Liver (tissue), 9 donors: ENCODE data around the gene KRT80. TPM values are rescaled to one million over a fixed set of nuclear protein-coding genes. Genes with fewer than 3 reads are reported as not detected.

ENCODE experiments used
- DNase-seq: peaks from one replicate; pipeline ENCODE4 v3.0.0-alpha.2; 2017; ENCODE audit warnings: low spot score
- H3K27ac ChIP-seq, 2 donors: one replicate each; pipeline ENCODE4 v1.7.0; 2013; ENCODE audit warnings: inconsistent platforms in 2 of 2, low read length in 2 of 2, control low read depth in 1 of 2, low read depth in 1 of 2, mild to moderate bottlenecking in 1 of 2
- H3K27me3 ChIP-seq, 4 donors: one replicate each; pipeline versions ENCODE4 v1.6.1 to v1.7.0; 2013; ENCODE audit warnings: low read length in 3 of 4, inconsistent platforms in 1 of 4, mild to moderate bottlenecking in 1 of 4, moderate library complexity in 1 of 4; ENCODE audit not compliant: control insufficient read depth in 4 of 4, insufficient read depth in 4 of 4
- H3K36me3 ChIP-seq, 4 donors: one replicate each; pipeline versions ENCODE4 v1.6.1 to v1.7.0; 2013; ENCODE audit warnings: low read length in 3 of 4, mild to moderate bottlenecking in 3 of 4, low read depth in 1 of 4, moderate library complexity in 1 of 4; ENCODE audit not compliant: control insufficient read depth in 4 of 4, insufficient read depth in 3 of 4
- H3K4me1 ChIP-seq, 4 donors: one replicate each; pipeline versions ENCODE4 v1.6.1 to v1.7.0; 2013; ENCODE audit warnings: low read length in 3 of 4, mild to moderate bottlenecking in 3 of 4, moderate library complexity in 1 of 4; ENCODE audit not compliant: control insufficient read depth in 4 of 4, insufficient read depth in 4 of 4
- H3K4me3 ChIP-seq, 3 donors: one replicate each; pipeline versions ENCODE4 v1.6.1 to v1.7.0; 2013; ENCODE audit warnings: low read length in 3 of 3, control low read depth in 1 of 3, low read depth in 1 of 3, mild to moderate bottlenecking in 1 of 3
- H3K9ac ChIP-seq, 2 donors: one replicate each; pipeline ENCODE4 v1.7.0; 2013; ENCODE audit warnings: low read length in 2 of 2, mild to moderate bottlenecking in 2 of 2, moderate library complexity in 2 of 2, control low read depth in 1 of 2, low read depth in 1 of 2
- H3K9me3 ChIP-seq, 4 donors: one replicate each; pipeline versions ENCODE4 v1.6.1 to v1.7.0; 2013; ENCODE audit warnings: low read length in 3 of 4; ENCODE audit not compliant: control insufficient read depth in 4 of 4
- ATF3 ChIP-seq: IDR thresholded peaks from 2 replicates; pipeline ENCODE4 v1.6.1; 2016; ENCODE audit warnings: antibody characterized with exemption
- EGR1 ChIP-seq, 2 donors: IDR thresholded peaks; 2 replicates each; pipeline ENCODE4 v1.6.1; 2016 to 2018; ENCODE audit warnings: antibody characterized with exemption in 2 of 2, low read depth in 2 of 2
- FOXA1 ChIP-seq: IDR thresholded peaks from 2 replicates; pipeline ENCODE4 v1.6.1; 2016; ENCODE audit warnings: antibody characterized with exemption
- FOXA2 ChIP-seq: IDR thresholded peaks from 2 replicates; pipeline ENCODE4 v1.6.1; 2016; ENCODE audit warnings: antibody characterized with exemption
- GABPA ChIP-seq, 2 donors: IDR thresholded peaks in 1 of 2; conservative IDR thresholded peaks in 1 of 2; 2 replicates each; pipeline ENCODE4 v1.6.1; 2016; ENCODE audit warnings: antibody characterized with exemption in 2 of 2, mild to moderate bottlenecking in 1 of 2, moderate library complexity in 1 of 2
- HNF4A ChIP-seq, 2 donors: conservative IDR thresholded peaks; 2 replicates each; pipeline ENCODE4 v1.6.1; 2016; ENCODE audit warnings: antibody characterized with exemption in 2 of 2, mild to moderate bottlenecking in 2 of 2
- HNF4G ChIP-seq: IDR thresholded peaks from 2 replicates; pipeline ENCODE4 v1.6.1; 2016; ENCODE audit warnings: antibody characterized with exemption
- JUND ChIP-seq, 2 donors: IDR thresholded peaks; 2 replicates each; pipeline ENCODE4 v1.6.1; 2016; ENCODE audit warnings: antibody characterized with exemption in 2 of 2
- MAX ChIP-seq: IDR thresholded peaks from 2 replicates; pipeline ENCODE4 v1.6.1; 2016; ENCODE audit warnings: antibody characterized with exemption
- NR2F2 ChIP-seq: IDR thresholded peaks from 2 replicates; pipeline ENCODE4 v1.6.1; 2016; ENCODE audit warnings: antibody characterized with exemption
- RAD21 ChIP-seq, 2 donors: IDR thresholded peaks; 2 replicates each; pipeline ENCODE4 v1.6.1; 2016; ENCODE audit warnings: antibody characterized with exemption in 2 of 2, mild to moderate bottlenecking in 2 of 2
- REST ChIP-seq: IDR thresholded peaks from 2 replicates; pipeline ENCODE4 v1.6.1; 2016; ENCODE audit warnings: antibody characterized with exemption, mild to moderate bottlenecking
- RXRA ChIP-seq, 2 donors: IDR thresholded peaks; 2 replicates each; pipeline ENCODE4 v1.6.1; 2017 to 2018; ENCODE audit warnings: antibody characterized with exemption in 2 of 2, mild to moderate bottlenecking in 1 of 2
- SP1 ChIP-seq: IDR thresholded peaks from 2 replicates; pipeline ENCODE4 v1.6.1; 2018; ENCODE audit warnings: antibody characterized with exemption, mild to moderate bottlenecking
- TAF1 ChIP-seq: conservative IDR thresholded peaks from 2 replicates; pipeline ENCODE4 v1.6.1; 2016; ENCODE audit warnings: antibody characterized with exemption, mild to moderate bottlenecking
- YY1 ChIP-seq: IDR thresholded peaks from 2 replicates; pipeline ENCODE4 v1.6.1; 2016; ENCODE audit warnings: antibody characterized with exemption, mild to moderate bottlenecking
- WGBS: extraction: QIAGEN DNeasy Blood & Tissue Kit; methylation state at CpG from one replicate; pipeline ENCODE4 v1.1.7; 2013; 5-methylcytosine and 5-hydroxymethylcytosine counted together
- polyA plus RNA-seq, 2 donors: library from polyadenylated mRNA; stranded (reverse) in 1 of 2; unstranded in 1 of 2; fragments of 200-250 nt in 1 of 2; fragments of >200 nt in 1 of 2; fragmentation: Nextera tagmentation in 1 of 2; extraction: Ambion mirVana in 1 of 2; gene quantifications; one replicate each; pipeline versions ENCODE4 v1.2.1 to v1.2.3, GENCODE V29; 2013 to 2015
- total RNA-seq, 2 donors: library from RNA; depleted of rRNA; stranded (reverse); fragments of >200 nt; gene quantifications; one replicate each; pipeline ENCODE4 v1.2.3, GENCODE V29; 2014
- TF ChIP-seq, protein P1 (sequence below): IDR thresholded peaks from 2 replicates; pipeline ENCODE4 v1.6.1; 2016; ENCODE audit warnings: antibody characterized with exemption
- TF ChIP-seq, protein P2 (sequence below): fragments of 150-350 bp; IDR thresholded peaks from 2 replicates; pipeline ENCODE4 v1.5.1; 2017; ENCODE audit warnings: improper control_type of control experiment, low read depth, low read length; ENCODE audit not compliant: missing input control
- donor health status: healthy.
- donor health status: healthy.
- donor health status: healthy.
- donor health status: healthy.
- donor health status: healthy.

The KRT80 gene
- total and polyA plus RNA-seq, 4 donors: 0.04 to 0.12 (median 0.07) TPM

DNA sequence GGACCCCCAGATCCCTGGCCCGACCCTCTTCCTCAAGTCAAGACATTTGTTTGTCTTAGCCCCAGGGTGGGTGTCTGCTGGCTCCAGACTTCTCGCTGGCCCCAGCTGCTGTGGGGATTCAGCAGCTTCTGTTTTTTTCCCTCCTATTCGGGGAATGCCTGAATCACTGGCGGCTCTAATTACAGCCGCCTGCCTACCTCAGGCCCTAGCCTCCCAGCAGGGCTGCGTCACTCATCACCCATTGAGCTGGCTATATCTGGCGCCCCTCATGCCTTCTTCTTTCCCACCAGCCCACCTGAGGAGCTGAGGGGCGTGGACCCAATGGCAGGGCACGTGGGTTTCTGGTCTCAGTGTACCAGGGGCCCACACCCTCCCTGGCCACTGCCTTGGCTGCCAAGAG lies 10.1 kb downstream of the KRT80 start:
- TF ChIP-seq TAF1 (no peak), RAD21 (IDR thresholded peaks at IDR 0.05) (no peak)
- DNase-seq: no peak

DNA sequence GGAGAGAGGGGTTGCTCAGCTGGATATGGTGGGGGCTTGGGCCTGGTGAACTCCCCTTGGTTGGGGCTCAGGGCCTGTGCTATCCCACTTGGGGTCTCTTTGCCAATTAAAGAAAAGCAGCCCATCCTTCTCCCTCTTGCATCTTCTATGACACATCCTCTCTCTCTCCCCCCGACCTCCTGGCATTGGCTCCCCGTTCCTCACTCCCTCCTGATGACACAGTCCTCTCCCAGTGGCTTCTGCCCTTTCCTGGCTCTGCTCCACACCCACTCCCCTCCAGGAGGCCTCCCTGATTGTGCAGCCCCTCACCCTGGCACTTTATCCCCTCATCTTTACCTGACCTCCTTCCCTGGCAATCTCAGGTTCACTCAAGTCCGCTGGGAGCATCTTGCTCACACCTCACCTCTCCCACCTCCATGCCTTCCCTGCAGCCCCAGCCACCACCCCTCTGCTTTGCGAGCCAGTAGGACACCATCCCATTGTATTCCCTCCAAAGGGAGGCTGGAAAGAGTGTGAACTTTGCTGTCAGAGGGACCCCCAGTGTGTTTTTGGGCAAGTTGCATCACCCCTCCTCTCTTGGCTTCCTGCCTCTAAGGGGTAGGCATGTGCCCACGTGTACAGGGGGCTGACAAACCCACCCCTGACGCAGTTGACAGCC lies 10.7 kb downstream of the KRT80 start:
- WGBS: 68% methylated on average over 6 of the region's 6 CpGs
- no peaks in the 10 kb centered on the region for H3K4me1 ChIP-seq
- no peak overlapping the region for H3K27ac ChIP-seq
- H3K4me3 ChIP-seq: no peak overlapping the region
- H3K27me3 ChIP-seq: no peaks in the 10 kb centered on the region
- no peak for DNase-seq
- no peak overlapping the region for H3K9ac ChIP-seq
- no peaks in the 10 kb centered on the region for H3K9me3 ChIP-seq
- TF ChIP-seq GABPA (IDR thresholded peaks at IDR 0.05 in 1 of 2, conservative IDR thresholded peaks at IDR 0.05 in 1 of 2) (no peak), NR2F2 (no peak), JUND (IDR thresholded peaks at IDR 0.05) (no peak), EGR1 (IDR thresholded peaks at IDR 0.05; ENCODE audit: low read depth in 2 of 2) (no peak), SP1 (no peak), RXRA (IDR thresholded peaks at IDR 0.05) (no peak), HNF4A (conservative IDR thresholded peaks at IDR 0.05) (no peak), ATF3 (no peak), HNF4G (no peak), RAD21 (IDR thresholded peaks at IDR 0.05) (no peak), YY1 (no peak), FOXA2 (no peak), REST (no peak), MAX (no peak), TAF1 (no peak), FOXA1 (no peak)
- TF ChIP-seq, protein P1, sequence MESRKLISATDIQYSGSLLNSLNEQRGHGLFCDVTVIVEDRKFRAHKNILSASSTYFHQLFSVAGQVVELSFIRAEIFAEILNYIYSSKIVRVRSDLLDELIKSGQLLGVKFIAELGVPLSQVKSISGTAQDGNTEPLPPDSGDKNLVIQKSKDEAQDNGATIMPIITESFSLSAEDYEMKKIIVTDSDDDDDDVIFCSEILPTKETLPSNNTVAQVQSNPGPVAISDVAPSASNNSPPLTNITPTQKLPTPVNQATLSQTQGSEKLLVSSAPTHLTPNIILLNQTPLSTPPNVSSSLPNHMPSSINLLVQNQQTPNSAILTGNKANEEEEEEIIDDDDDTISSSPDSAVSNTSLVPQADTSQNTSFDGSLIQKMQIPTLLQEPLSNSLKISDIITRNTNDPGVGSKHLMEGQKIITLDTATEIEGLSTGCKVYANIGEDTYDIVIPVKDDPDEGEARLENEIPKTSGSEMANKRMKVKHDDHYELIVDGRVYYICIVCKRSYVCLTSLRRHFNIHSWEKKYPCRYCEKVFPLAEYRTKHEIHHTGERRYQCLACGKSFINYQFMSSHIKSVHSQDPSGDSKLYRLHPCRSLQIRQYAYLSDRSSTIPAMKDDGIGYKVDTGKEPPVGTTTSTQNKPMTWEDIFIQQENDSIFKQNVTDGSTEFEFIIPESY: no peak
- TF ChIP-seq, protein P2, sequence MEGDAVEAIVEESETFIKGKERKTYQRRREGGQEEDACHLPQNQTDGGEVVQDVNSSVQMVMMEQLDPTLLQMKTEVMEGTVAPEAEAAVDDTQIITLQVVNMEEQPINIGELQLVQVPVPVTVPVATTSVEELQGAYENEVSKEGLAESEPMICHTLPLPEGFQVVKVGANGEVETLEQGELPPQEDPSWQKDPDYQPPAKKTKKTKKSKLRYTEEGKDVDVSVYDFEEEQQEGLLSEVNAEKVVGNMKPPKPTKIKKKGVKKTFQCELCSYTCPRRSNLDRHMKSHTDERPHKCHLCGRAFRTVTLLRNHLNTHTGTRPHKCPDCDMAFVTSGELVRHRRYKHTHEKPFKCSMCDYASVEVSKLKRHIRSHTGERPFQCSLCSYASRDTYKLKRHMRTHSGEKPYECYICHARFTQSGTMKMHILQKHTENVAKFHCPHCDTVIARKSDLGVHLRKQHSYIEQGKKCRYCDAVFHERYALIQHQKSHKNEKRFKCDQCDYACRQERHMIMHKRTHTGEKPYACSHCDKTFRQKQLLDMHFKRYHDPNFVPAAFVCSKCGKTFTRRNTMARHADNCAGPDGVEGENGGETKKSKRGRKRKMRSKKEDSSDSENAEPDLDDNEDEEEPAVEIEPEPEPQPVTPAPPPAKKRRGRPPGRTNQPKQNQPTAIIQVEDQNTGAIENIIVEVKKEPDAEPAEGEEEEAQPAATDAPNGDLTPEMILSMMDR: no peak
- H3K36me3 ChIP-seq: no peaks in the 10 kb centered on the region

More for the DNA sequence above, 10.1 kb downstream of the KRT80 start:
- Histone ChIP-seq H3K9ac (no peak overlapping the region), H3K36me3 (no peaks in the 10 kb centered on the region), H3K9me3 (no peaks in the 10 kb centered on the region), H3K4me3 (no peak overlapping the region), H3K27ac (no peak overlapping the region), H3K4me1 (no peaks in the 10 kb centered on the region), H3K27me3 (no peaks in the 10 kb centered on the region)
- 73% methylated on average over 9 of the region's 9 CpGs for WGBS
